SU-DHL-6 (cell line): ENCODE data around the gene FOXS1.

ENCODE experiments used
- CTCF ChIP-seq: fragments of 200-600 bp; sonication (generic); IDR thresholded peaks from one replicate; pipeline ENCODE4 v1.5.1; 2017; ENCODE audit warnings: antibody characterized with exemption, mild to moderate bottlenecking, low read length, moderate library complexity; ENCODE audit not compliant: insufficient read depth, poor library complexity, severe bottlenecking
- EZH2phosphoT487 ChIP-seq: fragments of 200-600 bp; sonication (generic), shearing (Covaris generic); conservative IDR thresholded peaks from 2 replicates; pipeline ENCODE4 v1.6.1; 2018; ENCODE audit warnings: mild to moderate bottlenecking, antibody characterized with exemption, low read length, moderate library complexity, mixed read lengths

DNA sequence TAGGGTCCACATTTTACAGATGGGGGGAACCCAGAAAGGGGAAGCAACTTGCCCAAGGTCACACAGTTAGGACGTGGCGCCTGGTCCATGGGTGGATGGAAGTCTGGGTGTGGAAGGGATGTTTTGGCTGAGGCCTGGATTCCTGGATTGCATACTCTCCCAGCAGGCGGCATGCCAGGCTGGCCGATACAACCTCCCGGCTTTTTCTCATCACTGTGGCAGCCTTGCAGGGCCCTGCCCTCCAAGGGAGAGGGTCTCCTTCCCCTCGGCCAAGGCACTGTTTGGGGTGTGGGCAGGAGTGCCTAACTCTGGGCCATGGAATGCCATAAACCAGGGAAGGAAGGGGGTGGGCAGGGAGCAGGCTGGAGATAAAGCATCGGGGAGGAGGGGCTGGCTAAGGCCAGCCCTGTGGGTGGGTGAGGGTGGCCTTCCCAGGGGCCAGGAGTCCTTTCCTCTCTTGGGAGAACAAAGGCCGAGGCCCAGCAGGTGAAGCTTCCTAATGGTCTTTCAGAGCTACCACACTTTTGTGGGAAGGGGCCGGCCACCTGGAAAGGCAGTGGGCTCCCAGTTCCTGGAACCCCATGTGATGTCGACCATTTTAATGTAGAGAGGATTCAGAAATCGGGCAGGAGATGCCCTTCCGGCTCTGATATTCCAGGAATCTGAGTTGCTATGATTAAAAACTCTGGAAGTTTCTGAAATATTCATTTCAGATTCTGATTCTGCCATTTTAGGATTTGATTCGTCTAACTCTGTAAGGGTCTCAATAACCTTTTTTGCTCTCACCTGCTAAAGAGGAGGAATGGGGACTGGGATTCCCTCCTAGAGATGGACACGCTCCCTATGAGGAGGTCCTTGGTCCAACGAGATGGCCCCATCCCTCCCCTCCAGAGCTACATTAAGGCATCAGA is 4.2 kb downstream of the FOXS1 start:
- TF ChIP-seq CTCF: no peak
- TF ChIP-seq EZH2phosphoT487: no peak
